ENCODE results near the gene KEL. TPM values are rescaled to one million over a fixed set of nuclear protein-coding genes. Genes with fewer than 3 reads are reported as not detected.

Gene KEL
- total RNA-seq, 2 donors from 2014 or later = 0.31 to 1.8 TPM

GRCh38 chr7:142898377-142899170, 63.6 kb downstream of the KEL start:
- Mint-ChIP-seq H3K4me3 (no peak overlapping the region), H3K9me3 (peaks cover 0 to 2% of the 10 kb centered on the region in 2 donors), H3K27ac (no peak overlapping the region), H3K4me1 (ENCODE audit: low read depth) (no peaks in the 10 kb centered on the region), H3K36me3 (ENCODE audit: insufficient read depth in 2 of 2) (peaks cover 0 to 2% of the 10 kb centered on the region in 2 donors), H3K27me3 (ENCODE audit: low read depth) (no peaks in the 10 kb centered on the region)
- DNase-seq (no peak), ATAC-seq (replicated peaks in 1 of 2) (no peak)

- ATAC-seq (replicated peaks in 1 of 2) = no peak
- no peak overlapping the region for H3K27ac Mint-ChIP-seq
- H3K9me3 Mint-ChIP-seq = no peaks in the 10 kb centered on the region
- no peaks in the 10 kb centered on the region for H3K27me3 Mint-ChIP-seq (ENCODE audit: low read depth)
- no peaks in the 10 kb centered on the region for H3K36me3 Mint-ChIP-seq (ENCODE audit: insufficient read depth in 2 of 2)
- DNase-seq = no peak
- H3K4me3 Mint-ChIP-seq = no peak overlapping the region
- no peaks in the 10 kb centered on the region for H3K4me1 Mint-ChIP-seq (ENCODE audit: low read depth)
These were observed 64.5 kb downstream of the KEL start for GRCh38 chr7:142897691-142898090.

GRCh38 chr7:142896741-142897379, 65.3 kb downstream of the KEL start:
- no peak for ATAC-seq (replicated peaks in 1 of 2)
- no peak overlapping the region for H3K4me3 Mint-ChIP-seq
- H3K27ac Mint-ChIP-seq = no peak overlapping the region

GRCh38 chr7:142896151-142896550, 66.0 kb downstream of the KEL start:
- H3K27me3 Mint-ChIP-seq (ENCODE audit: low read depth) = no peaks in the 10 kb centered on the region
- H3K4me1 Mint-ChIP-seq (ENCODE audit: low read depth) = no peaks in the 10 kb centered on the region
- no peak overlapping the region for H3K4me3 Mint-ChIP-seq
- no peaks in the 10 kb centered on the region for H3K9me3 Mint-ChIP-seq
- no peak overlapping the region for H3K27ac Mint-ChIP-seq
- DNase-seq = no peak
- no peaks in the 10 kb centered on the region for H3K36me3 Mint-ChIP-seq (ENCODE audit: insufficient read depth in 2 of 2)
- no peak for ATAC-seq (replicated peaks in 1 of 2)

More at GRCh38 chr7:142896741-142897379, 65.3 kb downstream of the KEL start:
- no peaks in the 10 kb centered on the region for H3K9me3 Mint-ChIP-seq
- no peaks in the 10 kb centered on the region for H3K36me3 Mint-ChIP-seq (ENCODE audit: insufficient read depth in 2 of 2)
- DNase-seq = no peak
- no peaks in the 10 kb centered on the region for H3K27me3 Mint-ChIP-seq (ENCODE audit: low read depth)
- no peaks in the 10 kb centered on the region for H3K4me1 Mint-ChIP-seq (ENCODE audit: low read depth)

GRCh38 chr7:142894985-142895593, 67.1 kb downstream of the KEL start:
- DNase-seq (no peak), ATAC-seq (replicated peaks in 1 of 2) (no peak)
- no peak overlapping the region for H3K27ac Mint-ChIP-seq
- H3K36me3 Mint-ChIP-seq (ENCODE audit: insufficient read depth in 2 of 2) = no peaks in the 10 kb centered on the region
- peaks cover 0 to 3% of the 10 kb centered on the region in 2 donors for H3K9me3 Mint-ChIP-seq
- peaks cover 7% of the 10 kb centered on the region for H3K27me3 Mint-ChIP-seq (ENCODE audit: low read depth)
- no peak overlapping the region for H3K4me3 Mint-ChIP-seq
- H3K4me1 Mint-ChIP-seq (ENCODE audit: low read depth) = no peaks in the 10 kb centered on the region

GRCh38 chr7:142894112-142894984, 67.8 kb downstream of the KEL start:
- H3K27me3 Mint-ChIP-seq (ENCODE audit: low read depth) = peaks cover 7% of the 10 kb centered on the region
- no peaks in the 10 kb centered on the region for H3K4me1 Mint-ChIP-seq (ENCODE audit: low read depth)
- no peak for ATAC-seq (replicated peaks in 1 of 2)
- no peaks in the 10 kb centered on the region for H3K36me3 Mint-ChIP-seq (ENCODE audit: insufficient read depth in 2 of 2)
- no peak overlapping the region for H3K27ac Mint-ChIP-seq
- H3K4me3 Mint-ChIP-seq = no peak overlapping the region
- DNase-seq = no peak
- peaks cover 0 to 3% of the 10 kb centered on the region in 2 donors for H3K9me3 Mint-ChIP-seq

- H3K27me3 Mint-ChIP-seq (ENCODE audit: low read depth) = peaks cover 7% of the 10 kb centered on the region
- H3K4me3 Mint-ChIP-seq = no peak overlapping the region
- no peaks in the 10 kb centered on the region for H3K36me3 Mint-ChIP-seq (ENCODE audit: insufficient read depth in 2 of 2)
- DNase-seq (no peak), ATAC-seq (replicated peaks in 1 of 2) (no peak)
- H3K4me1 Mint-ChIP-seq (ENCODE audit: low read depth) = no peaks in the 10 kb centered on the region
- no peak overlapping the region for H3K27ac Mint-ChIP-seq
- peaks cover 0 to 3% of the 10 kb centered on the region in 2 donors for H3K9me3 Mint-ChIP-seq
These were observed 69.2 kb downstream of the KEL start for GRCh38 chr7:142892951-142893350.

GRCh38 chr7:142891490-142892082, 70.6 kb downstream of the KEL start:
- H3K9me3 Mint-ChIP-seq = peaks cover 0 to 3% of the 10 kb centered on the region in 2 donors
- H3K27ac Mint-ChIP-seq = no peak overlapping the region
- H3K4me3 Mint-ChIP-seq = no peak overlapping the region
- DNase-seq (no peak), ATAC-seq (replicated peaks in 1 of 2) (no peak)
- H3K27me3 Mint-ChIP-seq (ENCODE audit: low read depth) = peaks cover 7% of the 10 kb centered on the region
- H3K4me1 Mint-ChIP-seq (ENCODE audit: low read depth) = no peaks in the 10 kb centered on the region
- H3K36me3 Mint-ChIP-seq (ENCODE audit: insufficient read depth in 2 of 2) = no peaks in the 10 kb centered on the region

Other genes with a start within 250 kb of the KEL start
- not detected for gene PRSS1, start 212.9 kb downstream of the KEL start, total RNA-seq
- gene PRSS2, start 191.4 kb downstream of the KEL start, total RNA-seq = not detected
- 10 to 100 TPM; 10.9 to 13.6 TPM for gene EPHB6, start 107.3 kb downstream of the KEL start, total RNA-seq
- gene TRPV6, start 76.6 kb downstream of the KEL start, total RNA-seq = under 1 TPM in 1 of 2 donors, not detected in 1; 0.05 TPM
- under 1 TPM in 1 of 2 donors, not detected in 1; 0.09 TPM for gene TRPV5, start 28.6 kb downstream of the KEL start, total RNA-seq
- gene LLCFC1, start 22.9 kb downstream of the KEL start, total RNA-seq = not detected
- under 1 TPM in 1 of 2 donors, not detected in 1; 0.32 TPM for gene OR9A2, start 64.8 kb upstream of the KEL start, total RNA-seq
- gene OR6V1, start 90.0 kb upstream of the KEL start, total RNA-seq = not detected
- gene PIP, start 169.7 kb upstream of the KEL start, total RNA-seq = not detected
- gene TAS2R39, start 221.1 kb upstream of the KEL start, total RNA-seq = not detected

All from activated T-cell treated with anti-CD3 and anti-CD28 coated beads, Interleukin-2, amount 50 U/mL, for 72 hours (primary cell).